NCI-H1930 (cell line): ENCODE data around the gene ERGIC3.

ENCODE experiments used
- DNase-seq, 2 experiments: peaks; one replicate each; lab custom pipeline; 2025; lab: John Stamatoyannopoulos, UW

ERGIC3 gene

DNA sequence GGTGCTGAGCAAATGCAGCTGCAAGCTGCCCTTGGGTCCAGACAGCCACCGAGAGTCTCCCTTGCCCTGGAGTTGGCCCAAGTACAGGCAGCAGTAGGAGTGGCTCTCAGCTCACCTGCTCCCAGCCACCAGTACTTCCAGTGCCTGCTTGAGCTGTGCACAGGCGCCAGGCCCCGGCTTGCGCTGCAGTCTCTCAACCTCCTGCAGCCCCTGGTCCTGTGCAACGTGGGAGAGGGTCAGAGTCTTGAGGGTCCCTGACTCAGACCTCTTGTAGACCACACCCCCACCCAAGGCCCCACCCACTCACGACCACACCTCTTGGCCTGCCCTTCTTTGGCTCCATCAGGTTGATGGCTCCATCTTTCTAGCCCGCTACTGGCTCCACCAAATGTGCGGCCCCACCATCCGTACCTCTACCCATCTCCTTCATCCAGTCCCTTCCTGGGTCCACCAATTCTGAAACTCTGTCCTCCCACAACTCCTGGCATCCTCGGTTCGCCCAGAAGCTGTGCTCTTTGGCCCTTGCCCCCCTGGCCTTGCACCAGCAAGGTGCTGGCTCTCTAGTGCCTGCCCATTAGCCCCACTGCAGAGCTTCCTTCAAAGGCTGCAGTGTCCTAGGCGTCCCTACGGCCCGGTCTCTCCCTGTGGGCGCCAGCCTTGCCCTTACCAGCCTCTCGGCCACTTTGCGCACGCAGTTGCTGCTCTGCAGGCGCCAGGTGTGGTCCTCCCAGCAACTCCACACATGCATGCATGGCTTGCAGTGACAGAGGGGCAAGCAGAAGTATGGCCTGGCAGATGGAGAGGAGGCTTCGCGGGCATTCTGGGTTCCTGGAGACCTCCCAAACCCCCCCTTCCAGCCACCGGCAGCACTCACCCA is 57.3 kb downstream of the ERGIC3 start:
- no peak for DNase-seq

DNA sequence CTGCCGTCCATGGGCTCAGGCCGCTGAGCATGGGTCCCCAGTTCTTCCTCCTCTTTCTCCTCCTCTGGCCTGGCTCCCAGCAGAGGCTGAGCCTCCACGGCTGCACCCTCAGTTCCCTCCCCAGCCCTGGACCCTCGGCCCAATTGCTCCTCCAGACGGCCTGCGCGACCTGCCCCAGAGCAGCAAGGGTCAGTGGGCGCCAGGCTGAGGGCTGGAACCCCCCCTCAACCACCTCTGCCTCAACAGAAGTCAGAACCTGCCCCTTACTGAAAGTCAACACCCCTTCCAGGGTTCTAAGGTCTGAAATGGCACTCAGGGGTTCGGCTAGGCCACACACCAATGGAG is 57.9 kb downstream of the ERGIC3 start:
- DNase-seq, result no peak

DNA sequence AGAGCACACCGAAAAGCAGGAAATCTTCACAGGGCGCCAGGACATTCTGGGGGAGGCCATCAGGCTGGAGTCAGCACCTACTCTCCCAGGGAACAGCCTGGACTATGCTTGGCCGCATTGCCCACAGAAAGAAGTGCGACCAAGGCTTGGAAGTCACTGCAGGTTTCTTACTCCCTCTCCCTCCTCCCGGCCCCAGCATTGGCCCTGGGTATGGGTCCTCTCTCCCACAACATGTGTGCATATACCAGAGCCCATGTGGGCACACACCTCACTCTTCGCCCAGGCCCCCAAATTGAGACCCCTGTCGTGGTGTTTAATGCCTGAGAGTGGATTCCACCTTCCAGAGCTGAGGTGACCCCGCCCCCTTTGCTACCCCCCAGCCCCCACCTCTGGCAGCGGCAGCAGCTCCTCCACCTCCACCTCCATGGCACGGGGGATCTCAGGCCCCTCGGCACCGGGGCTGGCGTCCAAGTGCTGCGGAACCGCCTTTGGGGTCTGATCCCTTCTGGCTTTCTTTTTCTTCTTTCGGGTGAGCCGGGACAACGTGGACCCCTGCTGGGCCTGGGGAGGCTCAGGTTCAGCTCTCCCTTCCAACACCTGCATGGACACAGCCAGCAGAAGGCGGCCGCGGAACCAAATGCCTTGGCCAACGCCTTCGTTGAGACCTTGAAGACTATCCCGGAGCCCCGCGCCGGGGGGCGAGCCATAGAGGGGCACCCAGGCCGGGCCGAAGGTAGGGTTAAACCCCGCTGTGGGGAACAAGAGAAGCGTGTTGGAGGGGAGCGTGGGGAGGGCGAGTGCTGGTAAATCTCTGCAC is 58.5 kb downstream of the ERGIC3 start:
- no peak for DNase-seq

GRCh38 chr20:35600993-35601973 is 59.4 kb downstream of the ERGIC3 start:
- peak; percentile 75 to 84 for DNase-seq

DNA sequence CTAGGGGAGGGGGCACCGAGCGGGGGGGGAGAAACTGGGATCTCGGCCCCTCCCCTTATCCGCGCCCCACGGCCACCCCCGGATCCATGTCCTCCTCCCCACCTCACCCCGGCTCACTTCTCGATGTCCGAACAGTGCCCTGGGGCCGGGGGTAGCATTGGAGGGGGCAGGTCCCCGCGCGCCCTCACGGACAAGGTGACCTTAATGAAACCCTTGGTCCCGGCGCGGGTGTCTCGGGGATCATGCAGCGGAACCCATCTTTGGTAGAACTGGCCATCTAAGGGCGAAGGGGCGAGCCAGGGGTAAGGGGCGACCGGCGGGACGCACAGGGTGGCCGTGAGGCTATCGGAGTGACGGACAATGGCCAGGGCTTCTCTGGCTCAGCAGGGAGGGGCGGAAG is 60.1 kb downstream of the ERGIC3 start:
- DNase-seq, result no peak

DNA sequence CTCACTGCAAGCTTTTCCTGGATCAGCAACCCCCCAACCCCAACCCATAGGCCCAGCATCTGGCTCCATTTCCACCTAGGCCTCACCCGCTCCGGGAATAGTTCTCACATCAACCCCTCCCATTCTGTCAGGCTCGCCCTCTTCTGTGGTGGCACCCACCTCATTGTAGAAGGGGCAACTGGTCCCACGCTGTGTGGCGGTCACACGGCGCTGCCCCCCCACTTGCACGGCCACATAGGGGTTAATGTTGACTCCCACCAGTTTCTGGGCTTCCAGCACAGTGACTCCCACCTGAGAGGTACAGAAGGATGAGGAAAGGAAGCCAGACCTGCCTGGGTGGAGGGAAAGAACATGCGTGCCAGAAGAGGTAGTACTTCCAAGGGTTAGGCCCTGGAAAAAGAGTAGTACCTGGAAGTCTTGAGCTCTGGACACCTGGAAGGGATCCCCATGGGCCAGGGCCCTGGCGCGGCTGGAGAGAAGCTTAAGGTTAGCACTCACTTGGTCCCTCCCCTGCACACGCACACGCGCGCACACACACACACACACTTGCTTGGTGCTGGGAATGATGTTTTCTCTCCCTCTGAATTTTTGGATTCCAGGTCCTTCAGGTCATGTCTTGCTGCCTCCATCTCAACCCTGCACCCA is 61.1 kb downstream of the ERGIC3 start:
- DNase-seq, result no peak

DNA sequence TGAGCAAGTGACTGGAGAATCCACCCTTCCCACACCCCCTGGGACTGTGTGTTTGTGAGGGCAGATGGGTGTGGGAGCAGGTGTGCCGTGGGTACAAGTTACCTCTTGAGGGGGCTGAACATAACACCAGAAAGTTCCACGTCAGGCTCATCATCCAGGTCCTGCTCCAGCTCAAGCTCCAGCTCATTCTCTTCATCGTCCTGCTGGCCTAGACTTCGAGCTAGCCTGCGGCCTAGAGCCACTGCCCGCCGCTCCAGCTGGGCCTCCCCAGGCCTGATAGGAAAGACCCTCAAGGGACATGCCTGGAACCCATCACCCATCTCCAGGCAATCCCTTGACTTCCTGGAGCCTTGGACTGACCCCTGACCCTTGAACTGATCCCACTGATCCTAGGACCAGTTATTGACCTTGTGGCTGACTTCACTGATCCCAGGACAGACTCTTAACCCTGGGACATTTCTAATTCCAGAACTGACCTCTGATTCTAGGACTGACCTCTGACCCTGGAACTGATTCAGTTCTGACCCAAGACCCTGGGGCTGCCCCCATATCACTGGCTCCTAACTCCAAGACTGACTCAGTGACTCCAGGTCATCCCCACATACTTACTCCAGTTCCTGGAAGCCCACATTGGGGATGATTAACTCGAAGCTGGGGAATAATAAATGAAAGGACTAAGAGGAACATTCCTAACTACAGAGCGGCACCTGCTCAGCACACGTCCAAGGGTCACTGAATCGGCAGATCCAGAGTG is 62.0 kb downstream of the ERGIC3 start:
- no peak for DNase-seq

DNA sequence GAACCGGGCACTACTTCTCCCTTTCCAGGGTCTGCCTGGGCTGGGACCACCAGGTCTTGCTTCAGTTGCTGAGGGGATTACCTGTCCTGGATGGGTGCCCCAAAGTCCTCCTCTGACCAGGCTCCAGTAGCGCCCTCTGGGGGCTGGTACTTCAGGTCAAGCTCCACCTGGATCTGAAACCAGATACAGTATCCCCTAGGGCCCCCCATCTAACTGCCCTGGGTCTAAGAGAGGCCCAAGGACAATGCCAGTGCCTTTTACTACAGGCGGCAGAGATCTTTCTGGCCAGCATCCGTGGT is 62.5 kb downstream of the ERGIC3 start:
- peak; percentile 33 to 37 for DNase-seq

DNA sequence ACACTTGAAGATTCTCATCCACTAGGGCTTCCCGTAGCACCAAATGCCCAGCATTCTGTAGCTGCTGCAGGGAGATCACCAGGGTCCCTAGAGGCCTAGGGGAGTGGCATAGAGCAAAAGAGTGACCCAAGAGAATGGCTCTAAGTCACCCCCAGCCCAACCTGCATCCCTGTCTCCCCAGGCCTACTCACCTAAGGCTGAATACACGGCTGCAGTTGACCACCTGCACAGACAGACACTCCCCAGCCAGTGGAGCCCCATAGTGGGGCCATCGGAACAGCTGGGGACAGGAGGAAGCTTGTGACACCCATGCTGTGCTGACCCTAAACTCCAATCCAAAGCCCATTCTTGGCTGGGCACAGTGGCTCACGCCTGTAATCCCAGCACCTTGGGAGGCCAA is 64.2 kb downstream of the ERGIC3 start:
- no peak for DNase-seq
